ENCODE data around the gene ELAPOR2.
A peak's percentile ranks its signal among the peaks of the same experiment; 100 is the strongest.
"Not testable (repeated sequence)": the region's sequence is repeated elsewhere in the genome, so short reads cannot be mapped to it uniquely, and the experiment has no call there.

The ELAPOR2 gene

GRCh38 chr7:87082675-87083074, 23.2 kb upstream of the ELAPOR2 start:
- 96% methylated on average over 5 of the region's 5 CpGs for WGBS
- no peaks in the 10 kb centered on the region for H3K27me3 ChIP-seq (ENCODE audit: insufficient read depth, low read length)
- no peaks in the 10 kb centered on the region for H3K4me1 ChIP-seq (ENCODE audit: insufficient read depth, low read length)
- 0 out of 2 replicates have a peak, but pooled peaks cover 4% of the 10 kb centered on the region for H3K9me3 ChIP-seq (ENCODE audit: insufficient read depth, low read depth, low read length)
- no peak overlapping the region for H3K4me3 ChIP-seq (ENCODE audit: low read length)
- H3K9ac ChIP-seq (ENCODE audit: low read depth, low read length) = no peak overlapping the region
- H3K36me3 ChIP-seq (ENCODE audit: insufficient read depth, low read length) = no peaks in the 10 kb centered on the region
- H3K27ac ChIP-seq (ENCODE audit: low read depth, low read length) = no peak overlapping the region

DNA sequence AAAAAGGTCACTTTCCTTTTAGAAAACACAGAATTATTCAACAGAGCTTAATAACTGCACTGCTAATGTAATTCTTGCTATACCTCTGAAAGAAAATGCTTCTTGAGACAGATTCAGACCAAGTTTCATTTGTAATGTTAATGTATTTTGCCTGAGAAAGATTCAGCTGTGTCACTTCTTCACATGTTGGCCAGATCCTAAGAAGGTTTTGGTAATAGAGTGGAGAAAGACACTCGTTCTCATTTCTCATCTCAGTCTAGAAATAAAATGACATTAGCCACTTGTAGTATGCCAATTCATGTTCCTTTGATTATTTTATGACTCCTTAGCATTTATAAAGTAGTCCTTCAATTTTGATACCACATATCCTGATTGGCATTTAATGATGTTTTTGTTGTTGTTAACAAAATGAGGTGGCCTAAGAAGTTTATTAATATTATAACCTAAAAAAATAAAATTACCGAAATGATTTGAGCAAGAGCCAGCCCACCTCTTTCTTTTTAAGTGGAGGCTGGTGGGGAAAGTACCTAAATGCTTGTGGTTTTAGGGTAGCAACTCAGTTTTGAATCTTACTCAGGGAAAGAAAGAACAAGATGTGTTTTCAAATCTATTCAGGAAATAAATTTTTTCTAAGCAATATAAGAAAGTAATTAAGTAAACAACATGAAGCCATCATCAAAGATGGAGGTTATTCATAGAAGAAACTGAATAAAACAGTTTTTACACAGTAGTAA, 16.4 kb upstream of the ELAPOR2 start:
- 100% methylated on average over 1 of the region's 2 CpGs for WGBS
- Histone ChIP-seq H3K9me3 (ENCODE audit: insufficient read depth, low read depth, low read length) (no peaks in the 10 kb centered on the region), H3K9ac (ENCODE audit: low read depth, low read length) (no peak overlapping the region), H3K4me3 (ENCODE audit: low read length) (no peak overlapping the region), H3K36me3 (ENCODE audit: insufficient read depth, low read length) (no peaks in the 10 kb centered on the region), H3K4me1 (ENCODE audit: insufficient read depth, low read length) (0 out of 2 replicates have a peak, but pooled peaks cover 4% of the 10 kb centered on the region), H3K27ac (ENCODE audit: low read depth, low read length) (no peak overlapping the region), H3K27me3 (ENCODE audit: insufficient read depth, low read length) (no peaks in the 10 kb centered on the region)

- Histone ChIP-seq H3K9me3 (ENCODE audit: insufficient read depth, low read depth, low read length) (no peaks in the 10 kb centered on the region), H3K27ac (ENCODE audit: low read depth, low read length) (no peak overlapping the region), H3K9ac (ENCODE audit: low read depth, low read length) (no peak overlapping the region), H3K4me1 (ENCODE audit: insufficient read depth, low read length) (no peaks in the 10 kb centered on the region), H3K27me3 (ENCODE audit: insufficient read depth, low read length) (no peaks in the 10 kb centered on the region), H3K4me3 (ENCODE audit: low read length) (no peak overlapping the region), H3K36me3 (ENCODE audit: insufficient read depth, low read length) (no peaks in the 10 kb centered on the region)
Measured at GRCh38 chr7:87067788-87068187, 8.3 kb upstream of the ELAPOR2 start.

GRCh38 chr7:87060288-87060537, 759 bp upstream of the ELAPOR2 start:
- H3K9ac ChIP-seq (ENCODE audit: low read depth, low read length) = peak overlapping the region; percentile 74
- H3K27ac ChIP-seq (ENCODE audit: low read depth, low read length) = no peak overlapping the region
- peaks cover 6% of the 10 kb centered on the region; the same call in 1 of the 2 replicates for H3K4me1 ChIP-seq (ENCODE audit: insufficient read depth, low read length)
- 92% methylated on average over 2 of the region's 2 CpGs for WGBS
- H3K4me3 ChIP-seq (ENCODE audit: low read length) = peak overlapping the region; percentile 74
- H3K36me3 ChIP-seq (ENCODE audit: insufficient read depth, low read length) = no peaks in the 10 kb centered on the region
- H3K27me3 ChIP-seq (ENCODE audit: insufficient read depth, low read length) = peaks cover 22% of the 10 kb centered on the region
- no peaks in the 10 kb centered on the region for H3K9me3 ChIP-seq (ENCODE audit: insufficient read depth, low read depth, low read length)

GRCh38 chr7:87058744-87059524, 520 bp downstream of the ELAPOR2 start:
- Histone ChIP-seq H3K27ac (ENCODE audit: low read depth, low read length) (no peak overlapping the region), H3K9me3 (ENCODE audit: insufficient read depth, low read depth, low read length) (no peaks in the 10 kb centered on the region), H3K27me3 (ENCODE audit: insufficient read depth, low read length) (peaks cover 22% of the 10 kb centered on the region), H3K36me3 (ENCODE audit: insufficient read depth, low read length) (no peaks in the 10 kb centered on the region), H3K9ac (ENCODE audit: low read depth, low read length) (0 out of 2 replicates have a peak overlapping the region, but pooled peaks have one; percentile 25), H3K4me3 (ENCODE audit: low read length) (peak overlapping the region; percentile 74), H3K4me1 (ENCODE audit: insufficient read depth, low read length) (peaks cover 6% of the 10 kb centered on the region; the same call in 1 of the 2 replicates)
- WGBS = 2% methylated on average over 40 of the region's 40 CpGs

DNA sequence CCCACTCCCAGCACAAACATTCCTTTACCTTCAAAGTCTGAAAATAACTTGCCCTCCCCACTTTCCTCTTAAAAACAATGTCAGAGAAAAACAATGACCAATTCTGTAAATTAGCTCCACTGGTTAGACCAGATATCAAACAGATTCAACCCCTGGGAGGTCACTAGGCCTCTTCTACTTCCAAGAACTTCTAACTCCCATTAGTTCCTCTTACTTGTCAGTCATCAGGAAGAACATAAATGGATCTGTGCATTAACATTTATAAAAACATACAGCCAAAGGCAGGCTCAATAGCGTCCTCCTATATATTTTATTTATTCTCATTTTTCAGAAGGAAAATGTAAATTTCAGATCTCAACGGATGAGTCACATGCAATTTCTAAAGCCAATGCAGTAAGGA, 2.2 kb downstream of the ELAPOR2 start:
- no peak overlapping the region for H3K9ac ChIP-seq (ENCODE audit: low read depth, low read length)
- WGBS = 93% methylated on average over 2 of the region's 2 CpGs
- no peak overlapping the region for H3K27ac ChIP-seq (ENCODE audit: low read depth, low read length)

DNA sequence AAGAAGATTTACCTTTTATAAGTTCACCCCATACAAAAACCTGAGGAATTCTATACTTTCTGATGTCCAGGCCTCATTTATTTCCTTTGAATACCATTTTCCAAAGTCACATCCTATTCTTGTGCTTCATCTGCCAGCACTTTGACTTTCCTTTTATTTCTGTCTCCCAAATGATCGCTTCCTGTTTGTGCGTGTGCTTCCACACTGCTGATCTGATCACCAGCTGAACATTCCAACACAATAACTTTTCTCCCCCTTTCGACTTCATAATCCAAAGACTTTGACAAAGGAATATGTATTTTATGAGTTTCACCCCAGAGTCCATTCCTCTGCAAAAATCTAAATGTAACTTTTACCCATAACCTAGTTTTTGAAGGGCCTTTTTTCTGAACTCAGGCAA, 3.1 kb downstream of the ELAPOR2 start:
- H3K9me3 ChIP-seq (ENCODE audit: insufficient read depth, low read depth, low read length) = no peaks in the 10 kb centered on the region
- H3K27me3 ChIP-seq (ENCODE audit: insufficient read depth, low read length) = peaks cover 22% of the 10 kb centered on the region
- 97% methylated on average over 3 of the region's 3 CpGs for WGBS
- no peak overlapping the region for H3K27ac ChIP-seq (ENCODE audit: low read depth, low read length)
- no peaks in the 10 kb centered on the region for H3K36me3 ChIP-seq (ENCODE audit: insufficient read depth, low read length)
- no peak overlapping the region for H3K4me3 ChIP-seq (ENCODE audit: low read length)
- no peak overlapping the region for H3K9ac ChIP-seq (ENCODE audit: low read depth, low read length)
- peaks cover 6% of the 10 kb centered on the region; the same call in 1 of the 2 replicates for H3K4me1 ChIP-seq (ENCODE audit: insufficient read depth, low read length)

More for the DNA sequence above, 2.2 kb downstream of the ELAPOR2 start:
- no peak overlapping the region for H3K4me3 ChIP-seq (ENCODE audit: low read length)
- H3K4me1 ChIP-seq (ENCODE audit: insufficient read depth, low read length) = peaks cover 6% of the 10 kb centered on the region; the same call in 1 of the 2 replicates
- H3K9me3 ChIP-seq (ENCODE audit: insufficient read depth, low read depth, low read length) = no peaks in the 10 kb centered on the region
- peaks cover 22% of the 10 kb centered on the region for H3K27me3 ChIP-seq (ENCODE audit: insufficient read depth, low read length)
- H3K36me3 ChIP-seq (ENCODE audit: insufficient read depth, low read length) = no peaks in the 10 kb centered on the region

DNA sequence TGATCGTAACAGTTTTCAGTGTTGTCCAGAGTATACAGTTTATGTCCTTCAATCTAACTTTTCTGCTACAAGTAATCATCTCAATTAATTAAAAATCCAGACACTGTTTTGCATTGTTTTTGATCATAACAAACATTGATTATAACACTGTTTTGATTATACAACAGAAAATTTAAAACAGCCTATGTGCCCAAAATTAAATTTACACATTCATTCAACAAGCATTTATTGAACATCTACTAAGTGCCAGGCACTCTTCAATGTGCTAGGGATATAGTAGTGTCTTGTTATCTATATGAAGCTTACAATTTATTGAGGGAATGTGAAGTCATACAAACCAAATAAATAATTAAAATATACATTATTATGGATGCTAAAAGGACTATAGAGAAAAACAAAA, 10.6 kb downstream of the ELAPOR2 start:
- no peaks in the 10 kb centered on the region for H3K9me3 ChIP-seq (ENCODE audit: insufficient read depth, low read depth, low read length)
- no peak overlapping the region for H3K4me3 ChIP-seq (ENCODE audit: low read length)
- no peaks in the 10 kb centered on the region for H3K4me1 ChIP-seq (ENCODE audit: insufficient read depth, low read length)
- no peak overlapping the region for H3K9ac ChIP-seq (ENCODE audit: low read depth, low read length)
- H3K36me3 ChIP-seq (ENCODE audit: insufficient read depth, low read length) = no peaks in the 10 kb centered on the region; the same call in 1 of the 2 replicates
- no peak overlapping the region for H3K27ac ChIP-seq (ENCODE audit: low read depth, low read length)
- no peaks in the 10 kb centered on the region for H3K27me3 ChIP-seq (ENCODE audit: insufficient read depth, low read length)
- WGBS = 96% methylated on average over 1 of the region's 1 CpG

DNA sequence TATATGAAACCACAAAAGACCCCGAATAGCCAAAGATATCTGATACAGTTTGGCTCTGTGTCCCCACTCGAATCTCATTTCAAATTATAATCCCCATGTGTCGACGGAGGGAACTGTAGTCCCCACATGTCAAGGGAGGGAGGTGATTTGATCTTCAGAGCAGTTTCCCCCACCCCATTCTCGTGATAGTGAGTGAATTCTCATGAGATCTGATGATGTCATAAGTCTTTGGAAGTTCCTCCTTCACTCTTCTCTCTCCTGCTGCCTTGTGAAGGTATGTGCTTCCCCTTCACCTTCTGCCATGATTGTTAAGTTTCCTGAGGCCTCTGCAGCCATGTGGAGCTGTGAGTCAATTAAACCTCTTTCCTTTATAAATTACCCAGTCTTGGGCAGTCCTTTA, 13.0 kb downstream of the ELAPOR2 start:
- Histone ChIP-seq H3K27ac (ENCODE audit: low read depth, low read length) (no peak overlapping the region), H3K4me1 (ENCODE audit: insufficient read depth, low read length) (no peaks in the 10 kb centered on the region), H3K9me3 (ENCODE audit: insufficient read depth, low read depth, low read length) (no peaks in the 10 kb centered on the region), H3K27me3 (ENCODE audit: insufficient read depth, low read length) (no peaks in the 10 kb centered on the region), H3K9ac (ENCODE audit: low read depth, low read length) (no peak overlapping the region), H3K36me3 (ENCODE audit: insufficient read depth, low read length) (no peaks in the 10 kb centered on the region; the same call in 1 of the 2 replicates), H3K4me3 (ENCODE audit: low read length) (no peak overlapping the region)
- WGBS = 96% methylated on average over 4 of the region's 5 CpGs

- H3K27me3 ChIP-seq (ENCODE audit: insufficient read depth, low read length); H3K9me3 ChIP-seq (ENCODE audit: insufficient read depth, low read depth, low read length); H3K9ac ChIP-seq (ENCODE audit: low read depth, low read length); H3K4me3 ChIP-seq (ENCODE audit: low read length); H3K4me1 ChIP-seq (ENCODE audit: insufficient read depth, low read length); H3K27ac ChIP-seq (ENCODE audit: low read depth, low read length); H3K36me3 ChIP-seq (ENCODE audit: insufficient read depth, low read length): not testable (repeated sequence)
- WGBS = 100% methylated on average over 1 of the region's 2 CpGs
Measured at GRCh38 chr7:87044713-87045112, 14.7 kb downstream of the ELAPOR2 start.

- H3K27ac ChIP-seq (ENCODE audit: low read depth, low read length); H3K36me3 ChIP-seq (ENCODE audit: insufficient read depth, low read length); H3K27me3 ChIP-seq (ENCODE audit: insufficient read depth, low read length); H3K9ac ChIP-seq (ENCODE audit: low read depth, low read length); H3K9me3 ChIP-seq (ENCODE audit: insufficient read depth, low read depth, low read length); H3K4me3 ChIP-seq (ENCODE audit: low read length): not testable (repeated sequence)
- peaks cover 12% of the 10 kb centered on the region for H3K4me1 ChIP-seq (ENCODE audit: insufficient read depth, low read length)
- WGBS = 97% methylated on average over 5 of the region's 5 CpGs
Measured at GRCh38 chr7:87041586-87041985, 17.9 kb downstream of the ELAPOR2 start.
